Tibial nerve (tissue), 4 donors: ENCODE results near the gene JMJD1C. TPM values are rescaled to one million over a fixed set of nuclear protein-coding genes. Genes with fewer than 3 reads are reported as not detected.
A peak's percentile ranks its signal among the peaks of the same experiment; 100 is the strongest.
"Not testable (repeated sequence)": the region's sequence is repeated elsewhere in the genome, so short reads cannot be mapped to it uniquely, and the experiment has no call there.

Source experiments
- DNase-seq, 2 donors: peaks; one replicate each; pipeline ENCODE4 v3.0.0-alpha.2; 2019; ENCODE audit warnings: low spot score in 2 of 2
- H3K27ac ChIP-seq, 4 donors: fragments of 200-600 bp; sonication (generic) in 3 of 4; one replicate each; pipeline ENCODE4 v1.5.1; 2017 to 2019; ENCODE audit warnings: mild to moderate bottlenecking in 1 of 4
- H3K27me3 ChIP-seq, 2 donors: fragments of 200-600 bp; sonication (generic) in 1 of 2; one replicate each; pipeline versions ENCODE4 v1.5.1 to v1.6.0; 2017 to 2019
- H3K36me3 ChIP-seq, 3 donors: fragments of 200-600 bp; sonication (generic); one replicate each; pipeline ENCODE4 v1.5.1; 2018 to 2019
- H3K4me1 ChIP-seq, 4 donors: fragments of 200-600 bp; sonication (generic) in 3 of 4; one replicate each; pipeline ENCODE4 v1.5.1; 2017 to 2019
- H3K4me3 ChIP-seq, 4 donors: fragments of 200-600 bp; sonication (generic) in 3 of 4; one replicate each; pipeline ENCODE4 v1.5.1; 2017 to 2019; ENCODE audit warnings: mild to moderate bottlenecking in 1 of 4, moderate library complexity in 1 of 4
- H3K9me3 ChIP-seq, 4 donors: fragments of 200-600 bp; sonication (generic) in 3 of 4; one replicate each; pipeline ENCODE4 v1.5.1; 2017 to 2019
- EP300 ChIP-seq, 2 donors: sonication (generic); formaldehyde crosslinking; IDR thresholded peaks; one replicate each; pipeline ENCODE4 v1.6.1; 2017; ENCODE audit warnings: antibody characterized with exemption in 2 of 2, mild to moderate bottlenecking in 1 of 2
- POLR2A ChIP-seq, 2 donors: fragments of 450-650 bp; IDR thresholded peaks; one replicate each; pipeline ENCODE4 v1.6.1; 2017; ENCODE audit warnings: antibody characterized with exemption in 2 of 2, mild to moderate bottlenecking in 2 of 2, moderate library complexity in 2 of 2
- WGBS, 2 donors: methylation state at CpG; one replicate each; pipeline ENCODE4 v1.1.5; 2018; 5-methylcytosine and 5-hydroxymethylcytosine counted together
- total RNA-seq, 4 donors: library from RNA; depleted of rRNA; stranded (reverse); fragments of >200 nt; gene quantifications; one replicate each; pipeline ENCODE4 v1.1.0, GENCODE V29; 2016
- TF ChIP-seq, protein P1 (sequence below), 5 experiments: fragments of 200-600 bp in 3 of 5; fragments of 450-650 bp in 2 of 5; sonication (generic) in 3 of 5; IDR thresholded peaks; one replicate each; pipeline ENCODE4 v1.5.1; 2016 to 2019; ENCODE audit warnings: antibody characterized with exemption in 5 of 5, mild to moderate bottlenecking in 3 of 5, moderate library complexity in 2 of 5

The JMJD1C gene
- total RNA-seq, 4 donors from 2014 or later: 100 to 156 (median 131) TPM

DNA sequence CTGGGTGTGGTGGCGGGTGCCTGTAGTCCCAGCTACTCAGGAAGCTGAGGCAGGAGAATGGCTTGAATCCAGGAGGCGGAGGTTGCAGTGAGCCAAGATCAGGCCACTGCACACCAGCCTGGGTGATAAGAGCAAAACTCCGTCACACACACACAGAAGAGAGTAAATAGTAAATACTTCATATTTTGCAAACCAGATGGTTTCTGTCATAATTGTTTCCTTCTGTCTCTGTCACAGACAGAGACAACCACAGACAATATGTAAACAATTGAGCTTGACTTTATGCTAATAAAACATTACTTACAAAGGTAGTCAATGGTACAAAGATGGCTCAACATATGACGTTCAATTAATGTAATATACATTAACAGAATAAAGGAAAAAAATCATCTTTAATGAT lies 83.7 kb downstream of the JMJD1C start:
- no peak overlapping the region for H3K4me3 ChIP-seq
- TF ChIP-seq POLR2A (IDR thresholded peaks at IDR 0.05): no peak
- TF ChIP-seq, protein P1, sequence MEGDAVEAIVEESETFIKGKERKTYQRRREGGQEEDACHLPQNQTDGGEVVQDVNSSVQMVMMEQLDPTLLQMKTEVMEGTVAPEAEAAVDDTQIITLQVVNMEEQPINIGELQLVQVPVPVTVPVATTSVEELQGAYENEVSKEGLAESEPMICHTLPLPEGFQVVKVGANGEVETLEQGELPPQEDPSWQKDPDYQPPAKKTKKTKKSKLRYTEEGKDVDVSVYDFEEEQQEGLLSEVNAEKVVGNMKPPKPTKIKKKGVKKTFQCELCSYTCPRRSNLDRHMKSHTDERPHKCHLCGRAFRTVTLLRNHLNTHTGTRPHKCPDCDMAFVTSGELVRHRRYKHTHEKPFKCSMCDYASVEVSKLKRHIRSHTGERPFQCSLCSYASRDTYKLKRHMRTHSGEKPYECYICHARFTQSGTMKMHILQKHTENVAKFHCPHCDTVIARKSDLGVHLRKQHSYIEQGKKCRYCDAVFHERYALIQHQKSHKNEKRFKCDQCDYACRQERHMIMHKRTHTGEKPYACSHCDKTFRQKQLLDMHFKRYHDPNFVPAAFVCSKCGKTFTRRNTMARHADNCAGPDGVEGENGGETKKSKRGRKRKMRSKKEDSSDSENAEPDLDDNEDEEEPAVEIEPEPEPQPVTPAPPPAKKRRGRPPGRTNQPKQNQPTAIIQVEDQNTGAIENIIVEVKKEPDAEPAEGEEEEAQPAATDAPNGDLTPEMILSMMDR (IDR thresholded peaks at IDR 0.05): no peak
- TF ChIP-seq EP300 (IDR thresholded peaks at IDR 0.05): no peak
- 91 to 95% methylated on average over 4 of the region's 4 CpGs for WGBS, 2 donors
- no peak for DNase-seq
- peaks cover 0 to 17% (median 4%) of the 10 kb centered on the region in 4 donors for H3K4me1 ChIP-seq
- H3K27ac ChIP-seq: no peak overlapping the region
- H3K36me3 ChIP-seq: peaks cover 0 to 9% (median 0%) of the 10 kb centered on the region in 3 donors
- H3K9me3 ChIP-seq: no peaks in the 10 kb centered on the region
- H3K27me3 ChIP-seq: no peaks in the 10 kb centered on the region

DNA sequence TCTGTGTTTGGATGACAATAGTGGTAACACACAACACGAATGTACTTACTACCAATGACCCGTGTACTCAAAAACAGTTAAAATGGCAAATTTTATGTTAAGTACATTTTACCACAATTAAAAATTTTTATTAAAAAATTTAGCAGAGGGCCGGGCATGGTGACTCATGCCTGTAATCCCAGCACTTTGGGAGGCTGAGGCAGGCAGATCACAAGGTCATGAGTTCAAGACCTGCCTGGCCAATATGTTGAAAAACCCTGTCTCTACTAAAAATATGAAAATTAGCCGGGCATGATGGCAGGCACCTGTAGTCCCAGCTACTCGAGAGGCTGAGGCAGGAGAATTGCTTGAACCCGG lies 88.5 kb downstream of the JMJD1C start:
- TF ChIP-seq EP300 (IDR thresholded peaks at IDR 0.05): peak in 1 of 2 donors; percentile 1
- H3K36me3 ChIP-seq, H3K27me3 ChIP-seq, H3K9me3 ChIP-seq, DNase-seq: not testable (repeated sequence)
- Histone ChIP-seq H3K27ac (peak overlapping the region in 3 of 4 donors; percentile 19 to 61 (median 52)), H3K4me1 (peaks cover 0 to 36% (median 13%) of the 10 kb centered on the region in 4 donors), H3K4me3 (peak overlapping the region in 2 of 4 donors; percentile 6 to 16)
- WGBS, 2 donors: 78 to 80% methylated on average over 6 of the region's 6 CpGs

DNA sequence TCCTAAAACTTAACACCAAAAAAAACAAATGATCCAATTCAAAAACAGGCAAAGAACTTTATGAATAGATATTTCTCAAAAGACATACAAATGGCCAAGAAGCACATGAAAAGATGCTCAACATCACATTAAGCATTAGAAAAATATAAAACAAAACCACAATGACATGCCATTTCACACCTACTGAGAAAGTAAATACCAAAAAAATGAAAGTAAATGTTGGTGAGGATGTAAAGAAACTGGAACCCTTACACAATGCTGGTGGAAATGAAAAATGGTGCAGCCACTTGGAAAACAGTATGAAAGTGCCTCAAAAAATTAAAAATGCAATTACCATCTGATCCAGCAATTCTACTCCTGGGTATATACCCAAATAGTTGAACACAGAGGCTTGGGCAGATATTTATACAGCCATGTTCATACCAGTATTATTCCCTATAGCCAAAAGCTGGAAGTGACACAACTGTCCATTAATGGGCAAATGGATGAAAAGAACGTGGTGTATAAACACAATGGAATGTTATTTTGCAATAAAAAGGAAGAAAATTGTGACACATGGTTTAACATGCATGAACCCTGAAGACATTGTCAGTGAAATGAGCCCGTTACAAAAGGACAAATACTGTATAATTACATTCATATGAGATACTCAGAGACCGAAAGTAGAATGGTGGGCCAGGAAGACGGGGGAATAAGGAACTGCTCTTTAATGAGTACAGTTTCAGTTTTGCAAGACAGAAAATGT lies 89.0 kb downstream of the JMJD1C start:
- Histone ChIP-seq H3K4me3 (peak overlapping the region in 2 of 4 donors; percentile 6 to 16), H3K9me3 (no peaks in the 10 kb centered on the region), H3K27me3 (no peaks in the 10 kb centered on the region), H3K36me3 (peaks cover 0 to 9% (median 0%) of the 10 kb centered on the region in 3 donors), H3K27ac (peak overlapping the region in 3 of 4 donors; percentile 19 to 61 (median 54)), H3K4me1 (peaks cover 0 to 36% (median 13%) of the 10 kb centered on the region in 4 donors)
- DNase-seq: no peak
- TF ChIP-seq EP300 (IDR thresholded peaks at IDR 0.05) (peak in 1 of 2 donors; percentile 35), POLR2A (IDR thresholded peaks at IDR 0.05) (no peak)
- TF ChIP-seq, protein P1 (IDR thresholded peaks at IDR 0.05): no peak
- WGBS, 2 donors: 40 to 43% methylated on average over 4 of the region's 4 CpGs

DNA sequence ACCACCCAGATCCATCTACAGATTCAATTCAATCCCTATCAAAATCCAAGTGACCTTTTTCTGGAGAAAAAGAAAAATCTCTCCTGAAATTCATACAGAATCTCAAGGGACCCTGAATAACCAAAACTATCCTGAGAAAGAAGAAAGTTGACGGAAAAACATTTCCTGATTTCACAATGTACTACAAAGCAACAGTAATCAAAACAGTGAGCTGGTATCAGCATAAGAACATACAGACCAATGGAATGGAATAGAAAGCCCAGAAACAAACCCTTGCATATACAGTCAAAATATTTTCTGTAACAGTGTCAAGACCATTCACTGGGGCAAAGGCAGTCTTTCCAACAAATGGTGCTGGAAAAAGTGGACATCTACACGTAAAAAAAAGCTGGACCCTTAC lies 89.9 kb downstream of the JMJD1C start:
- Histone ChIP-seq H3K4me1 (peaks cover 0 to 36% (median 13%) of the 10 kb centered on the region in 4 donors), H3K9me3 (no peaks in the 10 kb centered on the region), H3K27ac (peak overlapping the region in 2 of 4 donors; percentile 54 to 61), H3K4me3 (no peak overlapping the region), H3K36me3 (peaks cover 0 to 9% (median 0%) of the 10 kb centered on the region in 3 donors), H3K27me3 (no peaks in the 10 kb centered on the region)
- peak in 1 of 2 donors; percentile 47 for TF ChIP-seq EP300 (IDR thresholded peaks at IDR 0.05)
- TF ChIP-seq, protein P1 (IDR thresholded peaks at IDR 0.05): no peak
- DNase-seq: no peak
- WGBS, 2 donors: 61 to 68% methylated on average over 2 of the region's 2 CpGs

DNA sequence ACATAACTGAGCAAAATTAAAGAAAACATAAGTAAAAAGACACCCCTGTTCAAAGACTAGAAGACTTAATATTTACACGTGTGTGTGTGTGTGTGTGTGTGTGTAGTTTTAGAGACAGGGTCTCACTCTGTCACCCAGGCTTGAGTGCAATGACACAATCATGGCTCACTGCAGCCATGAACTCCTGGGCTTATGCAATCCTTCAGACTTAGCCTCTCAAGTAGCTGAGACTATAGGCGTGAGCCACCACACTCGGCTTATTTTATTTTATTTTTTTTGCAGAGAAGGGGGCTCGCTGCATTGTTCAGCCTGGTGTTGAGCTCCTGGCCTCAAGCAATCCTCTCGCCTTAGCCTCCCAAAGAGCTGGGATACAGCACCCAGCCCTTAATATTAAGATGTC lies 90.3 kb downstream of the JMJD1C start:
- Histone ChIP-seq H3K36me3 (peaks cover 0 to 9% (median 0%) of the 10 kb centered on the region in 3 donors), H3K4me3 (no peak overlapping the region), H3K4me1 (peaks cover 0 to 36% (median 13%) of the 10 kb centered on the region in 4 donors), H3K27ac (peak overlapping the region in 2 of 4 donors; percentile 54 to 60), H3K9me3 (no peaks in the 10 kb centered on the region), H3K27me3 (no peaks in the 10 kb centered on the region)
- DNase-seq: no peak
- TF ChIP-seq, protein P1 (IDR thresholded peaks at IDR 0.05): no peak
- TF ChIP-seq EP300 (IDR thresholded peaks at IDR 0.05): no peak
- TF ChIP-seq POLR2A (IDR thresholded peaks at IDR 0.05): no peak
- 83 to 86% methylated on average over 5 of the region's 5 CpGs for WGBS, 2 donors
